ENCODE results near the gene ATP9A.

GRCh38 chr20:51593584-51593983, 174.6 kb downstream of the ATP9A start:
- no peak for TF ChIP-seq POLR2A (IDR thresholded peaks at IDR 0.05)
- no peak for TF ChIP-seq CTCF (IDR thresholded peaks at IDR 0.05)
- no peak for TF ChIP-seq POLR2AphosphoS5 (IDR thresholded peaks at IDR 0.05)
- no peak for TF ChIP-seq EP300 (IDR thresholded peaks at IDR 0.05)
